HL-60 (cell line): ENCODE data around the gene PACRG.

ENCODE experiments used
- POLR2AphosphoS5 ChIP-seq: IDR thresholded peaks from 2 replicates; pipeline ENCODE4 v1.6.1; 2012; ENCODE audit warnings: low read depth
- REST ChIP-seq: IDR thresholded peaks from 2 replicates; pipeline ENCODE4 v1.6.1; 2012; ENCODE audit warnings: low read depth; ENCODE audit not compliant: insufficient replicate concordance

- TF ChIP-seq REST (no peak), POLR2AphosphoS5 (no peak)
Observed at GRCh38 chr6:163331245-163331644, 603.5 kb downstream of the PACRG start.
